HG02642 (cell line): ENCODE results near the gene LZTS3.

Experiments used
- ATAC-seq: cut with Tn5 transposase; IDR thresholded peaks from one replicate; pipeline ENCODE4 v1.9.1; 2021; ENCODE audit warnings: mild to moderate bottlenecking; ENCODE audit not compliant: unreplicated experiment, poor library complexity

LZTS3 gene

GRCh38 chr20:3116341-3116740, 57.0 kb downstream of the LZTS3 start:
- ATAC-seq = no peak

- no peak for ATAC-seq
These were observed 57.9 kb downstream of the LZTS3 start for GRCh38 chr20:3115190-3116107.
